HG02642 (cell line): ENCODE data around the gene PDZK1.
"Not testable (repeated sequence)": the region's sequence is repeated elsewhere in the genome, so short reads cannot be mapped to it uniquely, and the experiment has no call there.

Experiments used
- ATAC-seq: cut with Tn5 transposase; IDR thresholded peaks from one replicate; pipeline ENCODE4 v1.9.1; 2021; ENCODE audit warnings: mild to moderate bottlenecking; ENCODE audit not compliant: unreplicated experiment, poor library complexity

The PDZK1 gene

DNA sequence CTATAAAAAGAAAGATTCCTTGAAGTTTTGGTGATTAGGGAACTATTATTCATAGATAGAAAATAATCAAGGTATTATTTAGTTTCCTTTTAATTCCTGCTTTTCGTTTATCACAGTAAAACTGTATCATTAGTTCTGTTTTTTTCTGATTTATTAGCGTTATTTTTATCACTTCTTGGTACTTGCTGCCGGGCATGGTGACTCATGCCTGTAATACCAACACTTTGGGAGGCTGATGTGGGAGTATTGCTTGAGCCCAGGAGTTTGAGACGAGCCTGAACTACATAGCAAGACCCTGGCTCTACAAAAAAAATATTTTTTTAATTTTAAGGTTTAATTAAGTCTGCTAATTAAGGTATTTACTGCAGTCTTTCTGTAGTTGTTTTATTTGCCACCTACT is 42.2 kb downstream of the PDZK1 start:
- not testable (repeated sequence) for ATAC-seq

DNA sequence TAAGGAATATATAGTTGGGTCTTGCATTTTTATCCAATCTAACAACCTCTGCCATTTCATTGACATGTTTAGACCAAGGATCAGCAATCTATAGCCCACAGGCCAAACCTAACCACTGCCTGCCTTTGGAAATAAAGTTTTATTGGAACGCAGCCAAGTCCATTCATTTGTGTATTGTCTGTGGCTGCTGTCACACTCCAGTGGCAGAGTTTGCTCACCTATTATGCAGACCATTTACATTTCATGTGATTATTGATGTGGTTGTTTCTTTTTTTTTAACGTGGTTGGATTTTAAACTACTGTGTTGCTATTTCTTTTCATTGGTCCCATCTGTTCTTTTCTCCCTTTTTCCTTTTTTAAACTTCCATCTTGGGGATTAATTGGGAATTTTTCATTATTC is 44.7 kb downstream of the PDZK1 start:
- not testable (repeated sequence) for ATAC-seq

DNA sequence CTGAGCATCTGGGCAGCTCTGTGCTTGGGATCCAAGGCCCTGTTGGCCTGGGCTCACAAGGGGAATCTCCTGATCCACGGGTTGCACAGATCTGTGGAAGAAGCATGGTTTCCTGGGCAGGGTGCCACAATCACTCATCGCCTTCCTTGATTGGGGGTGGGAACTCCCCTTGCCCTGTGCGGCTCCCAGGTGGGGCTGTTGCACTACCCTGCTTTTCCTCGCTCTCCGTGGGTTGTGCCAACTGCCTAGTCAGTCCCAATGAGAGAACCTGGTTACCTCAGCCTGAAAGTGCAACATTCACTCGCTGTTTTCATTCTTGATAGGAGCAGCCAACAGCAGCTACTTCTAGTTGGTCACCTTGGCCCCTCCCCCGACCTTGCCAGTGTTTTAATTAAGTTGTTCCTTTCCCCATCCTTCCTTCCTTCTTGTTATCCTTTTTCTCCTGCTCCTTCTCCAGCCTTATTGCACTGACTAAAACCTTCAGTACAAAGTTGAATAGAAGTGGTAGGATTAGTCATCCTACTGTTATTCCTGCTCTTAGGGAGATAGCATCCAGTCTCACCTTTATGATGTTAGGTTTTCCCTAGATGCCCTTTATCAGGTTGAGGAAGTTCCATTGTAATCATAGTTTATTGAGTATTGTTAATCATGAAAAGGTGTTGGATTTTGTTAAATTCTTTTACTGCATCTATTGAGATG is 50.8 kb downstream of the PDZK1 start:
- not testable (repeated sequence) for ATAC-seq

DNA sequence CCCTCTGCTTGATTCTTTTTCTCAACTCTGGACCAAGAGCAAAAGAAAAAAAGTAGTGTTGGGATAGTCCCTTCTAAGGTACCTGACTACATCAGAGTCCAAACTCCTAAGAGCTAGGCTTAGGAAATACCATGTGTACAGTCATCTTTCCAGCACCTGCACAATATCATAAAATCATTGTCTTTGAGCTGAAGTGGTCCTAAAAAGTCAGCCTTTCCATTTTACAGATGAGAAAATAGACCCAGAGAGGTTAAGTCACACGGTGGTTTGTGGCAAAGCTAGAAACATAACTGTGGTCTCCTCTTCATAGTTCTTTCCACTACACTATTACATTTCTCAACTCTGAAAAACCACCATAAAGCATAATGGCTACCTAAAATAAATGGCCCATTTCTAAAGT is 63.2 kb downstream of the PDZK1 start:
- ATAC-seq, result not testable (repeated sequence)

DNA sequence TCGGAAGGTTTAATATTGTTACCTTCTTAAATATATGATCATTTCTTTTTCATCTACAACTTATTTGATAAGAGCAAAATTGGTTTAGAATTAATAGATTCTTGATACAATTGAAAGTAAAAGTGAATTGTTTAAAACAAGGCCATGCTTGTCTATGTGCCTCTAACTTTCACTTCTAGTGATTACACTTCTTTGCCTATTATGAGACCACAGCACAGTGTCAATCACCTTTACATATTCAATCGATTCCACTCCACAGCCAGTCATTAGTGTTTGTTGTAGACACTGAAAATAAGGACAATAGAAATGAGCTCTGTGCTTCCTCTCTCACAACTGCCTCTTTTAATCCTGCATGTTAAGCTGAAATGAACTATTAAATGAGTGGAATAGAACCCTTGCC is 65.3 kb downstream of the PDZK1 start:
- not testable (repeated sequence) for ATAC-seq

DNA sequence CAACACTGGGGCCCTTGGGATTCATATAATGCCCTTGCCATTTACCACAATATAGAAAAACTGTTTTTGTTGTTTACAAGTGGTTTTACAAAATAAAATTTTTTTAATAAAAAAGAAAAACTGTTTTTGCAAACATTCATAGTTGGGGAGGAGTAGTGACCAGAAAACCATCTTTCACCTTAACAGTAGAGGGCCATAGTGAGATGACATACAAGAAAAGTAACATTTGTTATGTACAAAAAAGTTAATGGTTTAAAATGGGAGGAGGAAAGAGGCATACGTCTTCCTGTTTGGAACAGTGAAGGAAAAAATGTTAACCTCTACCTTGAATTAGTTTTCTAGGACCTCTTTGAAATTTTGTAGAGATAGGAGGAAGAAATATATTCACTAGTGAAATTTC is 70.9 kb downstream of the PDZK1 start:
- ATAC-seq, result not testable (repeated sequence)

DNA sequence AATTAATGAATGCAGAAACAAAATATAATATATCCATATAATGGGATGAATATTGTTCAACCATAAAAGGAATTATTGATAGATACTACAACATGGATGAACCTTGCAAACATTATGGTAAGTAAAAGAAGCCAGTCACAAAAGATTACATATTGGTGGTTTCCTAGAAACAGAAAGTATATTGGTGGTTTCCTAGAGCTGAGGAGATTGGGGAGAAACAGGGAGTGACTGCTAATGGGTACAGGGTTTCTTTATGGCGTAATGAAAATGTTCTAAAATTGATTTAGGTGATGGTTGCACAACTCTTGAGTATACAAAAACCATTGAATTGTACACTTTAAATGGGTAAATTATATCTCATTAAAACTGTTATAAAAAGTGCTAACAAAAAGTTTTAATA is 85.0 kb downstream of the PDZK1 start:
- ATAC-seq, result not testable (repeated sequence)
